Activated T-cell treated with anti-CD3 and anti-CD28 coated beads, Interleukin-2, amount 50 U/mL, for 48 hours (primary cell): ENCODE results near the gene ARHGEF4.
"Not testable (repeated sequence)": the region's sequence is repeated elsewhere in the genome, so short reads cannot be mapped to it uniquely, and the experiment has no call there.

Experiments
- DNase-seq, 2 experiments: peaks; one replicate each; pipeline ENCODE4 v3.0.0-alpha.2; 2020

The ARHGEF4 gene

GRCh38 chr2:130887643-130888042 is 50.9 kb downstream of the ARHGEF4 start:
- no peak for DNase-seq

- DNase-seq = no peak
These were observed 54.4 kb downstream of the ARHGEF4 start for GRCh38 chr2:130890941-130891669.

DNA sequence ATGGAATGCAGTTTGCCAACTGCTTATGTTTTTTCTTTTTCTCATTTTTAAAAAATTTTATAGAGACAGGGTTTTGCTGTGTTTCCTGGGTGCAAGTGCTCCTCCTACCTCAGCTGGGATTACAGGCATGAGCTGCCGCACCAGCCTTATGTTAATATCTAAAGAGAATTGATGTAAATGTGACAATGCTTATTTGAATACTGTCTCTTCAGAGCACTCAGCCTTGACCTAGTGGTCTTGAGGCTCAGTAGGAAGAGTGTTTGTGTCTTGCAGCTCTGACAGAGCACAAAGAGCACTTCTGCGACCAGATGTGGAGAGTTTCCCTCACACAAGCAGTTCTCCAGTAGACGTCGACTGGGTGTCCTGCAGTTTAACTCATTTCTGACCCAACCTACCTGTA is 55.3 kb downstream of the ARHGEF4 start:
- no peak for DNase-seq

DNA sequence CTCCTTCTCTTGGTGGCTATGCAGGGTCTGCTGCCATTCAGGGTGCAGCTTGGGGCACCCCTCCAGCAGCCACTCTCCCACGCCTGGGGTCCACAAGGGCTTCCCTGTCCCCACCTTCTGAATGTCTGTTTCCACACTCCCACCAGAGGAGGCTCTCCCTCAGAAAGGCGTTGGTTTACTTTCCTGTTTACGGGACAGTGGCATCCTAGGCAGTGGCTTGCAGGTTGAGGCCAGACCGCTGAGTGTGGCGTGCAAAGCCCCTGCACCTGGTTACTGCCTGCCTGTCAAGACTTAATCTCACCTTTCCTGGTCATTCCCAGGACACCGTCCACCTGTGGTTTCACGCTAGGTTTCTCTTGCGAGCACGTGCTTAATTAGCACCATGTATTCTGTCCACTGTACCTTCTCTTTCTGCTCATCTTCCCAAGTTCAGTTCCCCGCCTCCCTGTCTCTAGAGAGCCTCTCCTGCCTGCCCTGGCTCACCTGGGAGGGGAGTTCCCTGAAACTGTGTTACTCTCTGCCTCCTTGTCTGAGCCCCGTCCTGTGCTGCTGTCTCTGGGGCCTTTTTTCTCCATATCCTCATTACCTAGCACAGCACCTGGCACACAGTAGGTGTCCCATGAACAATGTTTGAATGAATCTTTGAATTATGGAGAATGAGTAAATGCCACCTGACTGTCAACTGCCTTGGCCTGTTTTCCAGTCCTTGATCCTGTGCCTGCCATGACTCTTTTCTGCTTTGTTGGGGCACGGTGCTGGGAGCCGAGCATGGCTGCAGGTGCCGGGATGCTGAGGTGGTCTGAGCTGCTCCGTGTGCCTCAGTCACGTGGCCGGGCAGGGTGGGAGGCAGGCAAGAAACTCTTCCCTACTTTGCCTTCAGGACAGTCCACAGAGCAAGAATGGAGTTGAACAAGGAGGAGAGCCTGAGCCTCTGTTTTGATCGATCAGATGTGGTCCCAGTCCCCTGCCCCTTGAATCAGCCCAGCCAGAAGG is 56.4 kb downstream of the ARHGEF4 start:
- DNase-seq = no peak

DNA sequence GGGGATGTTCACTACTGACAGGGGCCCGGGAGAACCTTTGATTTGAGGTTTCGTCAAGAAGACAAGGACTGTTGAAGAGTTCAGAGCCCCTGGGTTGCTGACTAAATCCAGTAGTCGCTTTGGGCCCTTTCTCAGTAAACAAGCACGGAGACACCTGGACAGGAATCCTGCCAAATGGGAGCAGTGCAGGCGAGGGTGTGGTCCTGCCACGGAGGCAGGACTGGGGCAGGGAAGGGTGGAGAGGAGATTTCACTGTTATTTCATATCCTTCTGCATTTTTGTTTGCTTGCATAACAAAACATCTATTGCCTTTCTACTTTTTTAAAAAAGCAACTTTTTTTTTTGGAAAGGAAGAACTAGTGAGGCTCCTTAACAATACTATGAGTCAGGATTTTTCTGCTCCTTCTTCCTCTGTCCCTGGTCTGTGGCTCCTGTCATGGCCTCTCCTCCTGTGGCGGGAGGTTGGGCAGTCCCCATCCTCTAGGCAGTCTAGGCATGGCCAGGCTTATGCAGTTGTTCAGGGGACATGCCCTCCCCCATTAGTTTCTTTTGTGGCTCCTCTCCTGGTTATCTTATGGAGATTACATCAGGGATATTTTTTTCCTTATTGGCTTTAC is 57.7 kb downstream of the ARHGEF4 start:
- DNase-seq = no peak

DNA sequence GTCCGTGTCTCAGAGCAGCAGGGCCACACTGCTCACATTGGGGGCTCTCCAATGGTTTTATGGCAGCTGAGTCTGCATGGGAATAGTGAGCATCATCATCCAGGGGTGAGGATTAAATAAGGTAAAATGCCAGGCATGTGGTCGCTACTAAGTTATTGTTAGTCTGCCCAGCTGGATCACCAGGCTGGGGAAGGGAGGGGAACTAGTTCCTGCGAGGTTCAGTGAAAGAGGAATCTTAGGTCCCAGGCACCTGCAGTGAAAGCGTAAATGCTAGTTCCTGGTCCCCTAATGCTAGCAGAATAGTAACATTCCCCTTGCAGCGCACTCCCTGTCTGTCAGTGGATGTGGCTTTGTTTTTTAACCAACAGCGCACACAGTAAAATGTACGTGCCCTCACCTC is 60.1 kb downstream of the ARHGEF4 start:
- DNase-seq = no peak

DNA sequence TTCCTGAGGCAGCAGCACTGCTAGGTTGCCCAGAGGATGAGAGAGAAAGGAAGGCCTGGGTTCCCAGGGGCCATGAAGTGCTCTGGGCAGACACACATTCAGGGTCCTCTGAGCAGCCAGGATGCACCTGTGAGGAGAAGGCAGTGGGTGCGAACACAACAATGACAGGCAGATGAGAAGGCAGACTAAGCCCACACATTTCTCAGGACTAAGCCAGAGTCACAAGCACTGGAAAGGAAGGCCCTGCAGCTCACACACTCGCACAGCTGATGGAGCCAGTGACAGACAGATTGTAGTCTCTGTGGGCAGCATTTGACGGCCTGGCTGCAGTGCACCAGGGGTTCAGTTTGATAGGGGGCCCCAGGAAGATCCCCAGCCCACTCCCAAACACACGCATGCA is 61.8 kb downstream of the ARHGEF4 start:
- DNase-seq = no peak

GRCh38 chr2:130899306-130899705 is 62.6 kb downstream of the ARHGEF4 start:
- DNase-seq = no peak

GRCh38 chr2:130901061-130901460 is 64.3 kb downstream of the ARHGEF4 start:
- no peak for DNase-seq

- not testable (repeated sequence) for DNase-seq
These were observed 64.9 kb downstream of the ARHGEF4 start for GRCh38 chr2:130901626-130902025.

DNA sequence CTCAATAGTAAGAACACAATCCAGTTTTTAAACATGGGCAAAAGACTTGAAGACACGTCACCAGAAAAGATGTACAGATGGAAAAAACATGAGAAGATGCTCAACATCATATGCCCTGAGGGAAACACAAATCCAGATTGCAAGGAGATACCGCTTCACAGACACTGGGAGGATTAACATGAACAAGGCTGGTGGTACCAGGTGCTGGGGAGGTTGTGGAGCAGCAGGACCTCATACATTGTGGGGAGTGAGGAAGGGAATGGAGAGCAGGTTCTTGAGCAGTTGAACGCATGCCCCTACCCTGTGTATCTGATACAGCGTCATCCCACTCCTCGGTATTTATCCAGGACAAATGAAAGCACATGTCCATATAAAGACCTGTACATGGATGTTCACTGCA is 72.1 kb downstream of the ARHGEF4 start:
- no peak for DNase-seq

DNA sequence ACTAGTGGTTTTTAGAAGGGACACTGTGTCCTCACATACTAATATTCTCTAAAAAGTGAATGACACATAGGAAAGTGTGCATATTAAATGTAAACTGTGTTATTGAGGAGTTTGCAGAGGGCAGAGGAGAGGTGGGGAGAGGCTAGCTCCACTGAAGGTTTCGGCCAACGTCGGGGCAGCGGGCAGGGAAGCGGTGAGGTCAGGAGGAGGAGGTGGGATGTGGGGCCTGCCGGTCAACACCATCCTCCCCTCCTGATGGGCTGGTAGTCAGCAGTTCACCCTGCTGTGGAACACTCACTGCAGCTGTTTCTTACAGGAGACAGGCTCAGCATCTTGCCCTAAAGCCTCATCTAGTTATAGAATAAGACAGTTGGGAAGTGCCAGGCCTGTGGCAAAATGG is 74.2 kb downstream of the ARHGEF4 start:
- no peak for DNase-seq

DNA sequence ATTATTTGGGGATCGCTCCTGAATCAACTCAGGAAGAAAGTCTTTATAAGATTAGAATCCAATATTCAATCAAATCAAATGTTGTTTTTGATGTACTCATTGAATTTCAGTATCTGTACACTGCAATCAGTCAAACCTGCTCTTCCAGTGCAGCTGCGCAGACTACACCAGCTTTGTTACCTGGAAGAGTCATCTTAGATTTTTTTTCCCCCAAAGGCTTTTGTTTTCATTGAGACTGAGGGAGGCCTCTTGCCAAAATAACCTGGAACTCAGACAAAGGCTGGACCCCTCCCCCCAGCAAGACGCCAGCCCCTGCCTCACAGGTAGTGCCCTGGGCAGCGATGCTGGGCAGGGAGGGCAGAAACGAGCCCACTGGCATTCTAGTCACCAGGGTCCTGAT is 74.8 kb downstream of the ARHGEF4 start:
- DNase-seq = no peak

DNA sequence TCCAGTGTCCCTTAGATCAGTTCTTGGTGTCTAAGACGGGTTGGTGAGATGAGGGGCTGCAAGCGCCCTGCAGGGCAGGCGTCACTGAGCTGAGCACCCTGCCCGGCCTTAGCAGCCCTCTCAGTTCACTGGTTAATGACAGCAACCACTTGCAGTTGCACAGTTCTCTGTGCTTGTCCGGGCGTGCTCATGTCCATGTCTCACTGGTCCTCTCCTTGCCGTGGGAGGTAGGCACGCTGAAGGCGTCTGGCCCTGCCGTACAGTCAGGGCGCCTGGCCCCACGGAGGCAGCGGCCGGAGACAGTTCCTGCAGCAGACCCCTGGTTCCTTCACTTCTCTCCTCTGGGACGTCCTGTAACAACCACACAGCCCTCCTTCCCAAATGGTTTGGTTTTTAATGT is 75.3 kb downstream of the ARHGEF4 start:
- no peak for DNase-seq

- DNase-seq = no peak
These were observed 75.8 kb downstream of the ARHGEF4 start for GRCh38 chr2:130912471-130912870.

- DNase-seq = no peak
These were observed 77.2 kb downstream of the ARHGEF4 start for GRCh38 chr2:130913891-130914290.

- DNase-seq = no peak
These were observed 78.4 kb downstream of the ARHGEF4 start for GRCh38 chr2:130915149-130915548.

DNA sequence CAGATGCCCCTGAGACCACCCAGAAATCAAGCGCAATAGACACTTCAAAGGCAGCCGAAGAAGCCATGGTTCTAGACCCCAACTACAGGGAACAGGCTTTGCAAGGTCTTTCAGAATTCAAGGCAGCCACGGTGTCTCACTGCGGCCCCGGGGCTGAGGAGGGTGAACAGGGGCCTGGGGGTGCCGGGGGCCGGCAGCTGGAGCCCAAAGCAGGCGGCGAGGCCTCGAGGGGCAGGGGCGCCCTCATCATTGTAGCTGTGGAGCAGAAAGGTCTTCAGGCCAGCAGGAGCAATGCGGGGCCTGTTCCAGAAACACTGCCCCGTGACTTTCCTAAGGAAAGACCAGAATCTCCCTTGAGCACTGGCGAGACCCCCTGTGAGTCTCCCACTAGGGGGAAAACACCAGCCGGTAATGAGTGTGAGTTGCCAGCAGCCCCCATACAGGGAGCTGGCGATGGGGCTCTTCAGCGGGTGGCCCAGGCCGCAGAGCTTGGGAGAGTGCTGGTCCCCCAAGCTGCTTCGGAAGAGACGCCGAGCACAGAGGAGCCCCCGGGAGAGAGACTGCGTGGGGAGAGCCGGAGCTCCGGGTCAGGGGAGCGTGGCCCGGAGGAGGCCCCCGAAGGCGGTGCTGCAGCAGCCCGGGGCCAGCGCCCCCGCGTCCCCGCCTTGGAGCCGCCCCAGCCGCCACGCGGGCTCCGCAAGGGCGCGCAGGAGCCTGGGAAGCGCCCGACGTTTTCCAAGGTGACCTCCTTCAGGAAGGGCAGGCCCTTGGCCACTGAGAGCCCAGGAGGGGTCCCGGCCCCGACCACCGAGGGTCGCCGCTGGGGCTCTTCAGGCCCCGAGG is 79.1 kb downstream of the ARHGEF4 start:
- DNase-seq = no peak

DNA sequence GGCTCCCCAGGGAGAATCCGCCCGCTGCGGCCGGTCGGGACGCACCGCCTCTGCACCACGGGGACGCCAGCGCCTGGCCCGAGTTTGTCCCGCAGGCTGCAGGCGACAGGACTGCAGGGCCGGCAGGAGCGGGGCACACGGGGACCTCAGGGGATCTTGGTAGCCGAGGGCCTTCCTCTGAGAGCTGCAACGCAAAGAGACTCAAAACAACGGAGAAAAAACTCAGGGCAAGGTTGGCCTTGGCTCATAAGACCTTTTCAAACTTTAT is 79.7 kb downstream of the ARHGEF4 start:
- DNase-seq = no peak

DNA sequence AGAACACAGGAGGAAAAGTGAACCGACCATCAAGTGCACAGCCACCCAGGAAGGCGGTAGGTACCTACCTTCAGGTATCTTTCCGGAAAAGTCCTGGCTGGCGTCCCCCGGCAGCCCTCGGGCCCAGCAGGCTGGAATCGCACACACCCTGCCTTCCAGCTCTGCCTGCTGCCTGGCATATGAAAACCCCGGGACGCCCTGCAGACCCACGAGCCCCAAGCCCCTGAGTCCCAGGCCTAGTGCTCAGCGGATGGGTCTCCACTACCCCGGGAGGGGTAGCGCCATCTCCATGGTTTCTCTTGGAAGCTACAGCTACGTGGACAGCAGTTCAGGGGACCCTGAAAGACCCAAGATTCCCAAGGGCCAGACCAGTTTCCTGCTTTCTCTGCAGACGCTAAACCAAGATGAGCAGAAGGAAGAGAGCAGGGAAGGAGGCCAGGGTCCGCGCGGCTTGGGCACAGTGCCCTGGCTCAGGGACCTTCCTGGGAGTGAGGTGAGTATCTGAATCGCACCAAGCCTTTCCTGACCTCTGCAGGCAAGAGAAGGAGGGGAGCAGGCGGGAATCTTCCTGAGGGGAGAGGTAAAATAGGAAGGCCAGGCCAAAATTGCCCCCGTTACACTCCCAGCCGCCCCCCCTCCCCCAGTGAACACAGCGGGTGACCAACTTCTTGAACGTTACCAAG is 80.4 kb downstream of the ARHGEF4 start:
- DNase-seq = no peak

GRCh38 chr2:130918393-130918792 is 81.7 kb downstream of the ARHGEF4 start:
- DNase-seq = no peak

GRCh38 chr2:130920415-130921163 is 83.9 kb downstream of the ARHGEF4 start:
- DNase-seq = peak; percentile 73 to 76
